Epithelial cell of esophagus (primary cell): ENCODE results near the gene OSBPL10.

Source experiments
- DNase-seq: peaks from one replicate; pipeline ENCODE4 v3.0.0; 2010; ENCODE audit warnings: low read depth
- H3K4me3 ChIP-seq: 2 replicates; pipeline ENCODE4 v1.5.1; 2011; ENCODE audit warnings: mild to moderate bottlenecking, low read length, control low read depth
- CTCF ChIP-seq: IDR thresholded peaks from 2 replicates; pipeline ENCODE4 v1.5.1; 2011; ENCODE audit warnings: low read depth, mild to moderate bottlenecking, low read length, control low read depth, inconsistent platforms; ENCODE audit not compliant: insufficient read depth; ENCODE audit errors: missing control alignments

OSBPL10 gene

GRCh38 chr3:31613654-31614053, 367.4 kb downstream of the OSBPL10 start:
- no peak for DNase-seq
- no peak overlapping the region for H3K4me3 ChIP-seq
- no peak for TF ChIP-seq CTCF

DNA sequence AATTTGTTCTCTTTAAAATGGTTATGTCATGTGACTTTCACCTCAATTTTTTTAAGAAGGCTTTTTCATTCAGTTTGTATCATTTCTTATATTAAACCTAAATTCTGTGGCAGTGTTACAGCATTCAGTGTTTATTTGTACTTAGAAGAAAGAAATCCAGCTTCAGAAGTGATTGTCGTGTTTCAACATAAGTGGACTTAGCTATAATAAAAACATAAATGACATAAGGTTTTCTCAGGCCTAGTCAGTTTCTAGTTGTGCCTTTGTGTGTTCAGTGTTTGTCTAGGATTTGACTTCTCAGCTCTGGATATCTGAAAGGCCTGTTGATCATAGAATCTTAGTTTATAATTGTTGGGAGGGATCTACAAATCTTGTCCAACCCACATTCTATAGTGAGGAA, 367.9 kb downstream of the OSBPL10 start:
- no peak overlapping the region for H3K4me3 ChIP-seq

More for the DNA sequence above, 367.9 kb downstream of the OSBPL10 start:
- TF ChIP-seq CTCF, result no peak
- DNase-seq, result no peak
